ENCODE measurements around the gene HDAC4.

HDAC4 gene

GRCh38 chr2:239055756-239056493 is 344.9 kb downstream of the HDAC4 start:
- TF ChIP-seq GATA3 (IDR thresholded peaks at IDR 0.05; ENCODE audit: low read depth, low read length) = no peak
- no peak for TF ChIP-seq GATA2 (IDR thresholded peaks at IDR 0.05; ENCODE audit: low read depth, low read length)

- no peak for TF ChIP-seq GATA2 (IDR thresholded peaks at IDR 0.05; ENCODE audit: low read depth, low read length)
- TF ChIP-seq GATA3 (IDR thresholded peaks at IDR 0.05; ENCODE audit: low read depth, low read length) = no peak
Observed at GRCh38 chr2:239054921-239055320, 345.9 kb downstream of the HDAC4 start.

GRCh38 chr2:239053801-239054503 is 346.9 kb downstream of the HDAC4 start:
- no peak for TF ChIP-seq GATA2 (IDR thresholded peaks at IDR 0.05; ENCODE audit: low read depth, low read length)
- no peak for TF ChIP-seq GATA3 (IDR thresholded peaks at IDR 0.05; ENCODE audit: low read depth, low read length)

GRCh38 chr2:239052798-239053665 is 347.8 kb downstream of the HDAC4 start:
- TF ChIP-seq GATA3 (IDR thresholded peaks at IDR 0.05; ENCODE audit: low read depth, low read length) = no peak
- TF ChIP-seq GATA2 (IDR thresholded peaks at IDR 0.05; ENCODE audit: low read depth, low read length) = no peak

- TF ChIP-seq GATA3 (IDR thresholded peaks at IDR 0.05; ENCODE audit: low read depth, low read length) = no peak
Observed at GRCh38 chr2:239051891-239052445, 348.9 kb downstream of the HDAC4 start.

- TF ChIP-seq GATA3 (IDR thresholded peaks at IDR 0.05; ENCODE audit: low read depth, low read length) (no peak), GATA2 (IDR thresholded peaks at IDR 0.05; ENCODE audit: low read depth, low read length) (no peak)
Observed at GRCh38 chr2:239050252-239050649, 350.6 kb downstream of the HDAC4 start.

- TF ChIP-seq GATA3 (IDR thresholded peaks at IDR 0.05; ENCODE audit: low read depth, low read length) = no peak
- no peak for TF ChIP-seq GATA2 (IDR thresholded peaks at IDR 0.05; ENCODE audit: low read depth, low read length)
Observed at GRCh38 chr2:239049421-239050251, 351.2 kb downstream of the HDAC4 start.

- no peak for TF ChIP-seq GATA2 (IDR thresholded peaks at IDR 0.05; ENCODE audit: low read depth, low read length)
- TF ChIP-seq GATA3 (IDR thresholded peaks at IDR 0.05; ENCODE audit: low read depth, low read length) = no peak
Observed at GRCh38 chr2:239048736-239049135, 352.1 kb downstream of the HDAC4 start.

GRCh38 chr2:239047861-239048260 is 353.0 kb downstream of the HDAC4 start:
- TF ChIP-seq GATA2 (IDR thresholded peaks at IDR 0.05; ENCODE audit: low read depth, low read length) (no peak), GATA3 (IDR thresholded peaks at IDR 0.05; ENCODE audit: low read depth, low read length) (no peak)

- no peak for TF ChIP-seq GATA3 (IDR thresholded peaks at IDR 0.05; ENCODE audit: low read depth, low read length)
- TF ChIP-seq GATA2 (IDR thresholded peaks at IDR 0.05; ENCODE audit: low read depth, low read length) = no peak
Observed at GRCh38 chr2:239047420-239047819, 353.4 kb downstream of the HDAC4 start.

- TF ChIP-seq GATA3 (IDR thresholded peaks at IDR 0.05; ENCODE audit: low read depth, low read length) = no peak
- TF ChIP-seq GATA2 (IDR thresholded peaks at IDR 0.05; ENCODE audit: low read depth, low read length) = no peak
Observed at GRCh38 chr2:239046822-239047221, 354.0 kb downstream of the HDAC4 start.

- TF ChIP-seq GATA2 (IDR thresholded peaks at IDR 0.05; ENCODE audit: low read depth, low read length) (no peak), GATA3 (IDR thresholded peaks at IDR 0.05; ENCODE audit: low read depth, low read length) (no peak)
Observed at GRCh38 chr2:239044336-239044735, 356.5 kb downstream of the HDAC4 start.

GRCh38 chr2:239043326-239043725 is 357.5 kb downstream of the HDAC4 start:
- TF ChIP-seq GATA2 (IDR thresholded peaks at IDR 0.05; ENCODE audit: low read depth, low read length) (no peak), GATA3 (IDR thresholded peaks at IDR 0.05; ENCODE audit: low read depth, low read length) (no peak)

Data from SH-SY5Y (cell line).